ENCODE results near the gene BEND5. TPM values are rescaled to one million over a fixed set of nuclear protein-coding genes. Genes with fewer than 3 reads are reported as not detected.

The BEND5 gene
- total RNA-seq, 2 donors from 2014 or later: 5.9 to 6.4 TPM

DNA sequence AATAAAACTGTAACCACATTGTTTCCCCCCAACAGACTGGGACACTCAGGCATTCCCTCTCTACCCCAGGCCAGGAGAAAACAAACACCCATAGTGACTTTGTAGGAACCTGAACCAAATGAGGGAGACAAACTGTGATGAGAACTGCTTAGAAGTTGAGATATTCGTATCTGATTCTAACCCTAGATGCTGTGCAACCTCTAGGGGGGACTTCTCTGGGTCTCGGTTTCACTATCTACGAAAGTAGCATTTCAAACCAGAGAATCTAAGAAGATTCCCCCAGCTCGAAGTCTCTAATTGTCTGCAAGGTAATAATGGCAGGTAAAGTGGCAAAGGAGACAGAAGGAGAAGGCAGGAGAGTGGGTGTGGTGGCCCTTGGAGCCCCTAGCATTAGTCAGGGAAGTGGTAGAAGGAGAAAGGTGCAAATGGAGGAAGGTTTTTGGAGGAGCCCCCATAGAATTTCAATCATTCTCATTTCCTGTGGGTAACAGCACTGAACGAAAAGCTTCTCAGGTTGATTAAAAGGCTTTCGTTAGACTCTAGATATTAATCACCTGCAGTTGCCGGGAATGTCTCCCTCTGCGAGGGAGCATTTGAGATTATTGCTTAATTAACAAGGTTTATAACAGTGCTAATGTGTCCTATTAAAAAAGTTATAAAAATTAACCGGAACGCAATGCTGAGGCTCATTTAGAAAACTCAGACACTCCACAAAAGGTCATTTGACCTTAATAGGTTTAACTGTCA is 46.4 kb downstream of the BEND5 start:
- Mint-ChIP-seq H3K27ac (no peak overlapping the region), H3K4me1 (ENCODE audit: low read depth) (peaks cover 6% of the 10 kb centered on the region), H3K36me3 (ENCODE audit: insufficient read depth in 2 of 2) (peaks cover 0 to 2% of the 10 kb centered on the region in 2 donors), H3K27me3 (ENCODE audit: low read depth) (no peaks in the 10 kb centered on the region), H3K9me3 (no peaks in the 10 kb centered on the region), H3K4me3 (peak overlapping the region in 1 of 2 donors; percentile 7)
- no peak for DNase-seq
- peak in 1 of 2 donors; percentile 30 for ATAC-seq (replicated peaks in 1 of 2)

DNA sequence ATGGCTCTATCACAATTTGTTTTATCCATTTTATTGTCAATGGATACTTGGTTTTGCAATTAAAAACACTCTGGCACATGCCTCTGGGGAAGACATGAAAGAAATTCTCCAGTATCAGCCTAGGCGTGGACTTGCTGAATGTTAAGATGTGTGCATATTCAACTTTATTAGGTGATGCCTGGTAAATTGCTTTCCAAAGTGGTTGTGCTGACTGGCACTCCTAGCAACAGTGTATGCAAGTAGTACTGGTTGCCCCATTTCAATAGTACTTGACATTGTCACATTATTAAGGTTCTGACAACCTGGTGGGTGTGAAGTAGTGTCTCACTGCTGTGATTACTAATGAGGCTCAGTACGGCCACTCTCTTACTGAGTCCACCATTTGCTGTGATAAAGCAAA is 48.1 kb downstream of the BEND5 start:
- ATAC-seq (replicated peaks in 1 of 2): no peak
- peaks cover 6% of the 10 kb centered on the region for H3K4me1 Mint-ChIP-seq (ENCODE audit: low read depth)
- no peak overlapping the region for H3K27ac Mint-ChIP-seq
- H3K27me3 Mint-ChIP-seq (ENCODE audit: low read depth): no peaks in the 10 kb centered on the region
- H3K4me3 Mint-ChIP-seq: no peak overlapping the region
- DNase-seq: no peak
- no peaks in the 10 kb centered on the region for H3K9me3 Mint-ChIP-seq
- H3K36me3 Mint-ChIP-seq (ENCODE audit: insufficient read depth in 2 of 2): peaks cover 0 to 2% of the 10 kb centered on the region in 2 donors

DNA sequence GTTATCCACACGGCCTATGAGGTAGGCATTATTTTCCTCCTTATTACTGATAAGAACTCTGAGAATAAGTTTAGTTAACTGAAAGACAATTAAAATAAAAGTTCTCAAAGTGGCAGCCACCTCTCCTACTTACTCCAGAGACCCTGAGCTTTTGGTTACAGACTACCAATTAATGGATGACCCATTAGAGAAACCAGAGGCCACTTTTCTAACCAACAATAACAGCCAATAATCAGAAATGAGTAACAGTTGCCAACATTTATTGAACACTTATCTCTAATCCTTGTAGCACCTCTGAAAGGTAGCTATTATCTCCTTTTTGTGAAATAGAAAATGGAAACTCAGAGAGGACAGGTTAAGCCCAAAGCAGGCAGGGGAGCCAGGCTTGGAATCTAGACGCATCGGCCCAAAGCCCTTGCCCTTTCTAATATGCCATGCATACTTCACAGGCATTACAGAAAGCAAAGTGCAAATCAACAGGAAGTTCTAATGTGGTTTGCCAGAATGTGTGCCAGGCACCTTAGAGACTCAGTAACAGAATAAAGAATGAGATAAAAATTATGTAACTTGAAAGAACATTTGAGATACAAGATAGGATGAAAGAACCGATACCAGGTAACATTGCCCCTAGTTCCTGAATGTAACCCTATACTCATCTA is 50.0 kb downstream of the BEND5 start:
- H3K27ac Mint-ChIP-seq: no peak overlapping the region

DNA sequence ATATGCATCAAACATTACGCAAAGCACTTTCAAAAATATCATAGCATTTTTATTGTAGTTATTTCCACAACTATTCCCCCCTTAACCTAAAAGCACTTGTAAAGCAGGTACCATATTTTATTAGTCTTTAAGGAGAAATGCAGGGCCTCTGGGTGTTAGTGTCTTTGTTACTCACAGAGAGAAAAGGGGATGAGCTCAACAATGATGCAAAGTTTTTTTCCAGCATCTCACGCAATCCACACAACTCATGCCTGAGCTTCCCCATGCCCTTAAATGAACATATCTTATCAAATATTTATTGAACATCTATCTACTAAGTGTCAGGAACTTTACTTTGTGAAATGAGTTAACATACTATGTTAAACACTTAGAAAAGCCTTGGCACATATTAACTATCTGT is 50.6 kb downstream of the BEND5 start:
- Mint-ChIP-seq H3K27ac (no peak overlapping the region), H3K4me3 (no peak overlapping the region), H3K4me1 (ENCODE audit: low read depth) (peaks cover 6% of the 10 kb centered on the region)

More for the DNA sequence above, 50.0 kb downstream of the BEND5 start:
- H3K36me3 Mint-ChIP-seq (ENCODE audit: insufficient read depth in 2 of 2): peaks cover 0 to 2% of the 10 kb centered on the region in 2 donors
- no peak overlapping the region for H3K4me3 Mint-ChIP-seq
- H3K9me3 Mint-ChIP-seq: no peaks in the 10 kb centered on the region
- peaks cover 6% of the 10 kb centered on the region for H3K4me1 Mint-ChIP-seq (ENCODE audit: low read depth)
- ATAC-seq (replicated peaks in 1 of 2) (no peak), DNase-seq (no peak)
- H3K27me3 Mint-ChIP-seq (ENCODE audit: low read depth): peaks cover 9% of the 10 kb centered on the region

DNA sequence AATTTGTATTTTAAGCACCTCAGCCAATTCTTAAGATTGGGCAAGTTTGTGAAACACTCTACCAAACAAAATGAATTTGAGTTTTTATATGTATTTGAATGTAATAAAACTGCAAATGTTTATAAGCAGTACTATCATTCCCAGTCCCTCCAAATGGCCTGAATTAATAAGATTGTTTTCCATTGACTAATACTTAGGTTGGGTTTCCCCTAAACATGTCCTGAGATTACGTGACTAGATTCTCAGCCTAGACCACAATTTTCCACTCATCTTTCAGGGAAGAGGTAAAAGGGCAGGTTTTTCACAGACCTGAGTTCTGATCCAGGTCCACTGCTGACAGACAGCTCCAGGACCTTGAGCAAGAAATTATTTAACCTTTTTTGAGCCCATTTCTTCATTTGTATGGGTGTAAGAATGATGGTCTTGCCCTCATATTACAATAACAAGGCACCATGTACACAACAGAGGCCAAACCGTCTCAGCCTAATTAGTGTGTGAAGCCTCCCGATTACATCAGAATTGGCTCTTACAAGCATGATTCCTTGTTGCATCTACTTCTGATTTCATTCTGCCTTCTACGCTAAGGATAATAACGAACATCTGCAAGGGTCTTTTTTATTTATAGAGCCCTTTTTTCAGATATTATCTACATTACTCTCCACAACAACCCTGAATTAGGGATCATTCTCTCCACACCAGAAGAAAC is 51.2 kb downstream of the BEND5 start:
- peaks cover 0 to 2% of the 10 kb centered on the region in 2 donors for H3K36me3 Mint-ChIP-seq (ENCODE audit: insufficient read depth in 2 of 2)
- H3K4me3 Mint-ChIP-seq: no peak overlapping the region
- no peak for ATAC-seq (replicated peaks in 1 of 2)
- no peak overlapping the region for H3K27ac Mint-ChIP-seq
- no peak for DNase-seq
- no peaks in the 10 kb centered on the region for H3K9me3 Mint-ChIP-seq
- peaks cover 9% of the 10 kb centered on the region for H3K27me3 Mint-ChIP-seq (ENCODE audit: low read depth)
- peaks cover 6% of the 10 kb centered on the region for H3K4me1 Mint-ChIP-seq (ENCODE audit: low read depth)

More for the DNA sequence above, 50.6 kb downstream of the BEND5 start:
- no peaks in the 10 kb centered on the region for H3K9me3 Mint-ChIP-seq
- ATAC-seq (replicated peaks in 1 of 2) (no peak), DNase-seq (no peak)
- H3K36me3 Mint-ChIP-seq (ENCODE audit: insufficient read depth in 2 of 2): peaks cover 0 to 2% of the 10 kb centered on the region in 2 donors
- peaks cover 9% of the 10 kb centered on the region for H3K27me3 Mint-ChIP-seq (ENCODE audit: low read depth)

DNA sequence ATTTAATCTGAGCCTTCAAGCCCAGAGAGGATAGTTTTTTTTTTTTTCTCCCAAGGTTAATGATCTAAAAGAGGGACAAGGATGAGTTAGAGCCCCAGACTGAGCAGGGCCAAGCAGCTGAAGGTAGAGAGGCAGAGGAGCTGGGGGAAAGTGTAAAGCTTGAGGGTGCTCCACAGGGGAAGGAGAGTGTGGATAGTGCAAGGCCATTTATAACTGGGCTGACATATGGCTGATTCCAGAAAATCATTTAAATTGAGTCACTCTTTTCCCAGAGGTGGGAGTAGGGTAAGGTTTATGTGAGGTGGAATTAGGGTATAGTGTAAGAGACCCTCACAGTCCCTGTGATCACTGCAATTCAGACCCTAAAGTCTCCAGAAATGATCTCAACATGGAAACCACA is 55.8 kb downstream of the BEND5 start:
- ATAC-seq (replicated peaks in 1 of 2): no peak
- peaks cover 9% of the 10 kb centered on the region for H3K27me3 Mint-ChIP-seq (ENCODE audit: low read depth)
- H3K9me3 Mint-ChIP-seq: no peaks in the 10 kb centered on the region

DNA sequence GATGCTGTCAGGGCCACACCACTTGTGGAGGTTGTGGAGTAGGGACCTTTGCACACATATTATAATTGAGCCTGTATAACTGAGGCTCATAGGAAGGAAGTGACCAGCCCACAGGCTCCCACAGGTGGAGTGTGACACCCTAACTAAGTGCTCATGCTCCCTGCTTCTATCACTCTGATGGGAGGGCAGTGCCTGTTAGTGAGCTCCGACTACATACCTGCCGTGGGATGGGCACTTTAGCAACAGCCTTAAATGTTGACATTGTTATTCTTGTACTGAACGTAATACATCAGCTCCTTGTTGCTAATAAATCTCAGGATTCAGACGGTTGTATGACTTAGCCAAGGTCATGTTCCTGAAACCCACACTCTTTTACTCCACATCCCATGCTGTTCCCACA is 58.0 kb downstream of the BEND5 start:
- no peak for DNase-seq
- Mint-ChIP-seq H3K27me3 (ENCODE audit: low read depth) (peaks cover 9% of the 10 kb centered on the region), H3K4me1 (ENCODE audit: low read depth) (peaks cover 5% of the 10 kb centered on the region), H3K27ac (no peak overlapping the region), H3K9me3 (no peaks in the 10 kb centered on the region), H3K4me3 (no peak overlapping the region), H3K36me3 (ENCODE audit: insufficient read depth in 2 of 2) (no peaks in the 10 kb centered on the region)
- no peak for ATAC-seq (replicated peaks in 1 of 2)

More for the DNA sequence above, 55.8 kb downstream of the BEND5 start:
- Mint-ChIP-seq H3K4me3 (no peak overlapping the region), H3K4me1 (ENCODE audit: low read depth) (no peaks in the 10 kb centered on the region), H3K27ac (peak overlapping the region; percentile 1), H3K36me3 (ENCODE audit: insufficient read depth in 2 of 2) (no peaks in the 10 kb centered on the region)
- DNase-seq: no peak

DNA sequence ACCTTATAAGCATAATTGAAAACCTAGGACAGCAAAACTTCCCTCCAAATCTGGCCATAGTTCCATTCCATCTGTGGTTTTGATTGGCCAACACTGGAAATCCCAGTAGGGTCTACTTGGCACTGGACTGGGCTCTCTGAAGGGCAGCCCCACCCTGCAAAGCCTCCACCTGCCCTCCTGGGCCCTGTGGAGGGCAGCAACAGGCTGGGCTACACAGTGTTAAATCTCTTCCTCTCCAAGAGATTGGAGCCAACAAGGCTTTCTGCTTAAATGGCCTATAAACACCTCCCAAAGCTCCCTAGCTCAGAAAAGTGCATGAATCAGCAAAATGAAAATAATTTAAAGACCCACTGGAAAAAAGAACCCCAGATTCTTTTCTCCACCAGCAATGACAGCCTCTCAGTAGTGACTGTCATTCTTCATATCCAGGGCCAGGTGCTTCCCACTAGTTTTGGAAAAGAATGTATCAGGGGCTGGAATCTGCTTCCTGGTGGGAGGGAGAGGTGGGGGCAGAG is 58.5 kb downstream of the BEND5 start:
- Mint-ChIP-seq H3K36me3 (ENCODE audit: insufficient read depth in 2 of 2) (no peaks in the 10 kb centered on the region), H3K4me3 (no peak overlapping the region), H3K27me3 (ENCODE audit: low read depth) (peaks cover 8% of the 10 kb centered on the region), H3K4me1 (ENCODE audit: low read depth) (peaks cover 5% of the 10 kb centered on the region), H3K27ac (no peak overlapping the region), H3K9me3 (no peaks in the 10 kb centered on the region)
- ATAC-seq (replicated peaks in 1 of 2) (no peak), DNase-seq (no peak)

DNA sequence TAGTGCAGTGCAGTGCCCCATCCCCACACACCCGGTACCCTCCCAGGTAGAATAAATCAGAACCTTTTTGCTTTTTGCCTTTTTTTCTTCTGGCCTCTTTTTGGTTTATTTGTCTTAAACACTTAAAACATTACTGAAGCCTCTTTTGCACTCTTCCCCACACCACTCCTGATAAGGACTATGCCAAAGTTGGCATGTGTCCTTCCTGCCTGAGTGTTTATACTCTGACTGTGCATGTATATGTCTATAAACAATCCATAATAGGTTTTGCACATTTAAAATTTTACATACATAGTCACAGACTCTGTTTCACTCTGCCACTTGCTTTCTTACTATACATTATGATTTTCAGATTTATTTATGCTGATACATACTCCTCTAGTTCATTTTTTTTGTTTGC is 59.6 kb downstream of the BEND5 start:
- Mint-ChIP-seq H3K36me3 (ENCODE audit: insufficient read depth in 2 of 2) (no peaks in the 10 kb centered on the region), H3K9me3 (no peaks in the 10 kb centered on the region), H3K4me1 (ENCODE audit: low read depth) (peaks cover 5% of the 10 kb centered on the region), H3K27ac (no peak overlapping the region), H3K4me3 (no peak overlapping the region), H3K27me3 (ENCODE audit: low read depth) (no peaks in the 10 kb centered on the region)
- ATAC-seq (replicated peaks in 1 of 2) (no peak), DNase-seq (no peak)

DNA sequence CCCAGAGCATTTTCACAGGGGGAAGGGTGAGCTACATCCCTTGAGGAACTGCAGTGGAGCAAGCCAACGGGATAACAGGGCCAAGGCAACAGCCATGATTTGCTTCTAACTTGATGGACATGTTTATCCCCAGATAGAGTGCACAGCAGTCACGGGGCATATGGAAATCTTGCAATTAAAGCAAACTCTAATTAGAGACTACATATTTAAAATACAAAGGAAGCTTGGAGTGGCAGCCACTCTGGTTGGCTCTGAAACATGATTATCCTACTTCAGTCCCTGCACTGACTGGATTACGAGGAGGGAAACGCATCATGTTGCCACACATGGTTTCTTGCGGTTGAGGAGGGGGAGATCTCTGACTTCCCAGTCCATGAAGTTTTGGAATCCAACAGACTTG is 60.8 kb downstream of the BEND5 start:
- Mint-ChIP-seq H3K27ac (no peak overlapping the region), H3K4me3 (no peak overlapping the region), H3K36me3 (ENCODE audit: insufficient read depth in 2 of 2) (no peaks in the 10 kb centered on the region), H3K9me3 (no peaks in the 10 kb centered on the region), H3K27me3 (ENCODE audit: low read depth) (no peaks in the 10 kb centered on the region), H3K4me1 (ENCODE audit: low read depth) (peaks cover 5% of the 10 kb centered on the region)
- ATAC-seq (replicated peaks in 1 of 2): no peak
- DNase-seq: no peak

DNA sequence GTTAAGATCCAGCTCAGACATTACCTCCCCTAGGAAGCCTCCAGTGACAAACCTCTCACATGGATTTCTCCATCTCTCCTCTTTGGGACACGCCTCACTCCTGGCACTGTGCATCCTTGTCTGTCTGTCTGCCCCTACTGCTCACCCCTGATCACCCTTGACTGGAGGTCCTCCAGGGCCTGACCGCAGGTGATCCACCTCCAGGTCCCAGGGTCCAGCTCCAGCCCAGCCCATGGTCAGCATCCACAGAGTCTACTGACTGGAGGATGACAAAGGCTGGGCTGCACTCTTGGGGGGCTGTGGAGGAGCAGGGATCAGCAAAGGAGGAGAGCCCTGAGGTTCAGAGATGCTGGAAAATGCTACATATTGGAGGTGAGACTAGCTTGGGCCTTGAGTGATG is 65.8 kb downstream of the BEND5 start:
- peaks cover 5% of the 10 kb centered on the region for H3K4me1 Mint-ChIP-seq (ENCODE audit: low read depth)
- DNase-seq (no peak), ATAC-seq (replicated peaks in 1 of 2) (no peak)
- H3K27me3 Mint-ChIP-seq (ENCODE audit: low read depth): peaks cover 12% of the 10 kb centered on the region
- no peaks in the 10 kb centered on the region for H3K9me3 Mint-ChIP-seq
- no peak overlapping the region for H3K4me3 Mint-ChIP-seq
- no peak overlapping the region for H3K27ac Mint-ChIP-seq
- no peaks in the 10 kb centered on the region for H3K36me3 Mint-ChIP-seq (ENCODE audit: insufficient read depth in 2 of 2)

DNA sequence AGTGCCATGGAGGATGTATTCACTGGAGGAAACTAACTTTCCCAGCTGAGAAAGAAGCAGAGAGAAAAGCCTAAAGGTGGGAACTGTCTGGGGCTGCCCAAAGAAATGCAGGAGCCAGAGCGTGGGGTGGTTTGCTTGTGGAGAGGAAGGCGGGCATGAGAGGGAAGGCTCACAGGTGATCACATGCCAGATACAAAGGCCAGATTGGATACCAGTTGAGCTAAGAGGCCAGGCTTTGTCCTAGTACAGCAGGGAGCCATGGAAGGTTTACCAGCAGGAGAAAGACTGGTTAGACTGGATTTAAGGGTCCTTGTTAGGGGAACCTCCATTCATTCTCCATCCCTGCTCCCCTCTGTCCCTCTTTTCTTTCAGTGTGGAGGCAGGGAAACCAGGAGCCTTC is 66.4 kb downstream of the BEND5 start:
- no peaks in the 10 kb centered on the region for H3K36me3 Mint-ChIP-seq (ENCODE audit: insufficient read depth in 2 of 2)
- H3K9me3 Mint-ChIP-seq: no peaks in the 10 kb centered on the region
- no peak for ATAC-seq (replicated peaks in 1 of 2)
- no peak overlapping the region for H3K27ac Mint-ChIP-seq
- peaks cover 12% of the 10 kb centered on the region for H3K27me3 Mint-ChIP-seq (ENCODE audit: low read depth)
- H3K4me3 Mint-ChIP-seq: no peak overlapping the region
- H3K4me1 Mint-ChIP-seq (ENCODE audit: low read depth): peaks cover 5% of the 10 kb centered on the region
- no peak for DNase-seq

DNA sequence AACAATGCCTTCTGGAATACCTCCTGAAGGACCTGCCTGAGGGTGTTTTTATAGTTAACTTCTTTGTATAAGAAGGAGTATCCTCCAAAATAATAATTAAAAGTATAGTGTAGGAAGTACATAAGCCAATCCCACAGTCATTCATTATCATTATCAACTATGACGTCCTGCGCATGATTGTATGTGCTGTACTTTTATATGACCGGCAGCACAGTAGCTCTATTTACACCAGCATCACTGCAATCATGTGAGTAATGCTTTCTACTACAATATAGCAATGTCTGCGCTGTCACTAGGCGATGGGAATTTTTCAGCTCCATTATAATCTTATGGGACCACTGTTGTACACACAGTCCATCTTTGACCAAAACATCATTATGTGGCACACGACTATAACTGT is 72.0 kb downstream of the BEND5 start:
- Mint-ChIP-seq H3K36me3 (ENCODE audit: insufficient read depth in 2 of 2) (no peaks in the 10 kb centered on the region), H3K4me3 (no peak overlapping the region), H3K27ac (no peak overlapping the region), H3K27me3 (ENCODE audit: low read depth) (peaks cover 31% of the 10 kb centered on the region), H3K4me1 (ENCODE audit: low read depth) (no peaks in the 10 kb centered on the region), H3K9me3 (no peaks in the 10 kb centered on the region)
- no peak for ATAC-seq (replicated peaks in 1 of 2)
- no peak for DNase-seq

Measured in activated T-cell treated with anti-CD3 and anti-CD28 coated beads, Interleukin-2, amount 50 U/mL, for 72 hours (primary cell).